ENCODE results near the gene WNT4. TPM values are rescaled to one million over a fixed set of nuclear protein-coding genes. Genes with fewer than 3 reads are reported as not detected.

The WNT4 gene
- total RNA-seq, 4 donors from 2014 or later: under 0.01 TPM; not detected in 3

GRCh38 chr1:22111115-22111514 is 31.8 kb downstream of the WNT4 start:
- no peak for TF ChIP-seq CTCF (IDR thresholded peaks at IDR 0.05; ENCODE audit: low read depth)

DNA sequence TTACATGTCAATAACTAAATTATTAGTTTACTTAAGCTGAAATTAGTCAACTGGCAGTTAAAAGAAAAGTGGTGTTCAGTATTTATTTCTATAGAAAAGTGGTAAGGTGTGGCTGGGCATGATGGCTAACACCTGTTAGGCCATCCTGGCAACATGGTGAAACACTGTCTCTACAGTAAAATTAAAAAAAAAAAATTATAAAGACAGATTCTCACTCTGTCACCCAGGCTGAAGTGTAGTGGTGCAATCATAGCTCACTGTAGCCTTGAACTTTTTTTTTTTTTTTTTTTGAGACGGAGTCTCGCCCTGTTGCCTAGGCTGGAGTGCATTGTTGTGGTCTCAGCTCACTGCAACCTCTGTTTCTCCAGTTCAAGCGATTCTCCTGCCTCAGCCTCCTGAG is 32.9 kb downstream of the WNT4 start:
- no peak for TF ChIP-seq CTCF (IDR thresholded peaks at IDR 0.05; ENCODE audit: low read depth)

DNA sequence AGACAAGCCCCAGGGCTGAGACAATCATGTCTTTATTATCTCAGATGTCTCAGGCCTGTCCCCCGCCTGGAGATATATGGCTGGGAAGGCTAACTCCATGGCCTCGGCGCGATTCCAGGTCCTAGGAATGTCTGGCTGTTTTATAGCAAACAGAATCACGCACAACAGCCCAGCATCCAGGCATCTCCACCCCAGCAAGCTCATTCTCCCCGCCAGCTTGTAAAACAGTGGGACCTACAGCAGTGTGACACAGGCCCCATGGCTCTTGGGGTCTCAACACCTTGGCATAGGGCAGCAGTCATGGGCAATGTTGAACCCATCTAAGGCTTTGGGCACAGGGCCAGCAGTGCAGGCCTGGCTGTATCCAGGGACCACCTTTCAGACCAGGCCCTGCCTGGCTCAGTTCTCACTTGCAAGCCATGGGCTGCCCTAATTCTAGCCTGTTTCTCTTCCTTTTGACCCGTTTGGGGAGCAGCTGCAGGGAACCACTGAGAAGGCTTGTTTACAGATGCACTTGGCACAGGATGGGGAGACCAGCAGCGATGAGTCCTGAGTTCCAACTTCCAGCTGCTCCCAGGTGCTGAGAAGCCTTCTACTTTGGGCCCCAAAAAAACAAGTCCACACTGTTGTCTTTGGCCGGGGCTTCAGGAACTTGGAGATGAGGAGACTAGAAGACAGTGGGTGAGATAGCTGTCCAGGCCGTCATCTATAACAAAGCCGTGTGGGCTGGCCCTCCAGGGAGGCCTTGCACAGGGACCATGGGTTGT is 34.4 kb downstream of the WNT4 start:
- TF ChIP-seq CTCF (IDR thresholded peaks at IDR 0.05; ENCODE audit: low read depth): no peak

GRCh38 chr1:22107126-22107525 is 35.8 kb downstream of the WNT4 start:
- no peak for TF ChIP-seq CTCF (IDR thresholded peaks at IDR 0.05; ENCODE audit: low read depth)

GRCh38 chr1:22105611-22106207 is 37.2 kb downstream of the WNT4 start:
- no peak for TF ChIP-seq CTCF (IDR thresholded peaks at IDR 0.05; ENCODE audit: low read depth)

DNA sequence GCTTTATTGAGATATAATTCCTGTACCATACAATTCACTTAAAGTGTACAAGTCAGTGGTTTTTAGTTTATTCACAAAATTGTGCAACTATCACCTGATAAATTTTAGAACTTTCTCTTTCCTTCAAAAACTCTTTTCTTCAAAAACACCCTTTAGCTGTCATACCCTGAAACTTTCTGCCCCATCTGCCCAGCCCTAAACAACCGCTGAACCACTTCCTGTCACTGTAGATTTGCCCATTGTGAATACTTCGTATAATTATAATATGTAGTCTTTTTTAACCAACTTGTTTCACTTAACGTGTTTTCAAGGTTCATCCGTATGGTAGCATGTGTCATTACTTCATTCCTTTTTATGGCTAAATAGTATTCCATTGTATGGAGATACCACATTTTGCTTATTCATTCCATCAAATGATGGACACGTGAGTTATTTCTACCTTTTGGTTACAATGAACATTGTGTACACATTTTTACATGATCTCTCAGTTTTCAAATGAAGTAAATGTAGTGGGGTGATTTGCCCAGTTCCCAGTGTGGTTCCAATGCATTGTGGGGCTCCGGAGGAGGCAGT is 37.9 kb downstream of the WNT4 start:
- TF ChIP-seq CTCF (IDR thresholded peaks at IDR 0.05; ENCODE audit: low read depth): no peak

- TF ChIP-seq CTCF (IDR thresholded peaks at IDR 0.05; ENCODE audit: low read depth): no peak
Observed at GRCh38 chr1:22104094-22104493, 38.8 kb downstream of the WNT4 start.
